Retinal pigment epithelial cell (primary cell): ENCODE data around the gene PDE4B.

Experiments used
- DNase-seq: peaks from one replicate; pipeline ENCODE4 v3.0.0-alpha.2; 2010; ENCODE audit warnings: low read depth
- H3K4me3 ChIP-seq: 2 replicates; pipeline ENCODE4 v1.5.1; 2011; ENCODE audit warnings: mild to moderate bottlenecking, low read length, control low read depth, moderate library complexity
- TF ChIP-seq, protein P1 (sequence below): conservative IDR thresholded peaks from 2 replicates; pipeline ENCODE4 v1.5.1; 2011; ENCODE audit warnings: low read depth, low read length, control low read depth, inconsistent platforms

Gene PDE4B

DNA sequence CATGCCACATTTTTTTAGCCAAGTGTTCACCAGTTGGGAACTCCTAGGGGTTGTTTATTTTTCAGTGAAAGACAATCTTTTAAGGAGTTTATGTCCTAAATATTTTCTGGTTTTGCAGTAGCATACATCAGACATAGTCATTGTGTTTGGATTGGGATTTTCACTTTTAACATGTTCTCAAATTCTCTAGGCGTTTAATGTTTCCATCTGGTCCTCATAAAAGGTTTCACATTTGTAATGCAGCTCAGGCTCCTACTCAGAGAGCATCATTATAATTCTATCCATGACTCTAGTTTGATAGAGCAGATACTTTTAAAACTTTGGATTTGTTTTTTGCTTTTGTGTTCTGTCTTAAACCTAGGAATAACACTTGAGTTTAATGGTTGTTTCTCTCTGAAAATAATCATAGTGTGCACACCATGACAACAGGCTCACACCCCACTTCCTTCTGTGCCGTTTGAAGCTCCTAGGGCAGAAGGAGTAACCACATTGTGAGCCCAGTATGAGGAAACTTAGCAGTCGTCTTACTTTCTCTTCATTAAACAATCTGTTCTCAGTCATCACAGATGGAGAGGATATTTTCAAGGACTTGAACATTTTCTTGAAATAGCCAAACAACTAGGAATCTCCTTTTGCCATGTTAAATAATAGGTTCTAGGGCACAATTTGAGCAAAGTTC is 219.6 kb downstream of the PDE4B start:
- no peak overlapping the region for H3K4me3 ChIP-seq
- TF ChIP-seq, protein P1, sequence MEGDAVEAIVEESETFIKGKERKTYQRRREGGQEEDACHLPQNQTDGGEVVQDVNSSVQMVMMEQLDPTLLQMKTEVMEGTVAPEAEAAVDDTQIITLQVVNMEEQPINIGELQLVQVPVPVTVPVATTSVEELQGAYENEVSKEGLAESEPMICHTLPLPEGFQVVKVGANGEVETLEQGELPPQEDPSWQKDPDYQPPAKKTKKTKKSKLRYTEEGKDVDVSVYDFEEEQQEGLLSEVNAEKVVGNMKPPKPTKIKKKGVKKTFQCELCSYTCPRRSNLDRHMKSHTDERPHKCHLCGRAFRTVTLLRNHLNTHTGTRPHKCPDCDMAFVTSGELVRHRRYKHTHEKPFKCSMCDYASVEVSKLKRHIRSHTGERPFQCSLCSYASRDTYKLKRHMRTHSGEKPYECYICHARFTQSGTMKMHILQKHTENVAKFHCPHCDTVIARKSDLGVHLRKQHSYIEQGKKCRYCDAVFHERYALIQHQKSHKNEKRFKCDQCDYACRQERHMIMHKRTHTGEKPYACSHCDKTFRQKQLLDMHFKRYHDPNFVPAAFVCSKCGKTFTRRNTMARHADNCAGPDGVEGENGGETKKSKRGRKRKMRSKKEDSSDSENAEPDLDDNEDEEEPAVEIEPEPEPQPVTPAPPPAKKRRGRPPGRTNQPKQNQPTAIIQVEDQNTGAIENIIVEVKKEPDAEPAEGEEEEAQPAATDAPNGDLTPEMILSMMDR = no peak
- no peak for DNase-seq

GRCh38 chr1:66013371-66013770 is 220.7 kb downstream of the PDE4B start:
- no peak for DNase-seq
- TF ChIP-seq, protein P1 = no peak
- H3K4me3 ChIP-seq = no peak overlapping the region

GRCh38 chr1:66022904-66023620 is 230.4 kb downstream of the PDE4B start:
- DNase-seq = no peak
- TF ChIP-seq, protein P1 = no peak
- H3K4me3 ChIP-seq = no peak overlapping the region

- no peak overlapping the region for H3K4me3 ChIP-seq
- TF ChIP-seq, protein P1 = no peak
- DNase-seq = no peak
Measured at GRCh38 chr1:66025188-66025587, 232.5 kb downstream of the PDE4B start.

- TF ChIP-seq, protein P1 = no peak
- no peak overlapping the region for H3K4me3 ChIP-seq
- DNase-seq = no peak
Measured at GRCh38 chr1:66028035-66028434, 235.3 kb downstream of the PDE4B start.

GRCh38 chr1:66033781-66034180 is 241.1 kb downstream of the PDE4B start:
- DNase-seq = no peak
- no peak overlapping the region for H3K4me3 ChIP-seq
- TF ChIP-seq, protein P1 = no peak
